ENCODE results near the gene GIN1.
"Not testable (repeated sequence)": the region's sequence is repeated elsewhere in the genome, so short reads cannot be mapped to it uniquely, and the experiment has no call there.

GIN1 gene, protein sequence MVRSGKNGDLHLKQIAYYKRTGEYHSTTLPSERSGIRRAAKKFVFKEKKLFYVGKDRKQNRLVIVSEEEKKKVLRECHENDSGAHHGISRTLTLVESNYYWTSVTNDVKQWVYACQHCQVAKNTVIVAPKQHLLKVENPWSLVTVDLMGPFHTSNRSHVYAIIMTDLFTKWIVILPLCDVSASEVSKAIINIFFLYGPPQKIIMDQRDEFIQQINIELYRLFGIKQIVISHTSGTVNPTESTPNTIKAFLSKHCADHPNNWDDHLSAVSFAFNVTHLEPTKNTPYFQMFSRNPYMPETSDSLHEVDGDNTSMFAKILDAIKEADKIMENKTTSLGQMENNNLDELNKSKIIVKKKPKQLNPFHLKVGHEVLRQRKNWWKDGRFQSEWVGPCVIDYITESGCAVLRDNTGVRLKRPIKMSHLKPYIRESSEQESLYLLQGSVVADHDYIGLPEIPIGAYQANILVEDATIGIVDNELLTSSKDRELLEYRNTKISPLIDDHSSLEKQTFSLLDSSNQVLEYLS

DNA sequence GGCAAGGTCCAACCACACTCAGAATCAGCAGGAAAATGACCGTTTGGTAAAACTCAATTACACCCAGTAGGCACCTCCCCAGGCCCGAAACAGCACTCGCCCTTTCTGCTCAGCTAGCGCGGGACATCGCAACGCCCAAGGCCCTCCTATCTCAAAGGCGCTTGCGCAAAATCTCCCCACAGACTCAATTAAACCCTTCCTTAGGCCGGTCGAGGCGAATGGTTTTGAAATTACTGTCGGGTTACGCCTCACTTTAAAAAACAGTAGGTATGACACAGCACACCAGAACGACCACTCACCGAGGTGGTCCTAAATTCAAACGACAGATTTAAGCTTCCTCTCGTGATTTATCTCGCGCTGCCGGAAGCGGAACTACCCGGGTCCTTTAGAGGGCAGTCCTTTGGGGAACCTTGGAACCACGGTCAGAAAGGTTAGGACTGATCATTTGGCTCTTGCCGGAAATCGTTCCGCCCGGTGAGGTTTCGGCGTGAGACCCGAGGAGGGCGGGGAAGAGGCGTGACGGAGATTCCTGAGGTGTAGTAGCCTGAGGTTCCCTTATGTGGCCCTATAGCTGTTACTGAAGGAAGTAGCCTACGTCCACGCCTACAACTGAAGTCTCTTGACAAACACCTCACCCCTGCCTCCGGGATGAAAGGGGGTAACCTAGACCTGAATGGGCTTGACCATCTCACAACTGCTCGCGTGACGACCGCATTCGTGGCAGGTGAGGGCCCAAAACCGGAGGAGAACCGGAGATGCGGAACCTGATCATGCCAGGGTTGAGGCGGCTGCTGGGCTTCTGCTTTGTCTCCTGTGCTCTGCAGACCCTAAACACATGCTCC, at the start of gene GIN1, which contains the start of gene PPIP5K2:
Gene GIN1, minus strand, starts transcription at position 374 of the 842 bp plus-strand sequence. CDS start 11,431 bp downstream, outside the sequence.
Gene PPIP5K2, plus strand, starts transcription at position 537 of the 842 bp plus-strand sequence. CDS start 9,289 bp downstream, outside the sequence.
- DNase-seq (ENCODE audit: low read depth in 2 of 2) = peak; percentile 90 to 97

DNA sequence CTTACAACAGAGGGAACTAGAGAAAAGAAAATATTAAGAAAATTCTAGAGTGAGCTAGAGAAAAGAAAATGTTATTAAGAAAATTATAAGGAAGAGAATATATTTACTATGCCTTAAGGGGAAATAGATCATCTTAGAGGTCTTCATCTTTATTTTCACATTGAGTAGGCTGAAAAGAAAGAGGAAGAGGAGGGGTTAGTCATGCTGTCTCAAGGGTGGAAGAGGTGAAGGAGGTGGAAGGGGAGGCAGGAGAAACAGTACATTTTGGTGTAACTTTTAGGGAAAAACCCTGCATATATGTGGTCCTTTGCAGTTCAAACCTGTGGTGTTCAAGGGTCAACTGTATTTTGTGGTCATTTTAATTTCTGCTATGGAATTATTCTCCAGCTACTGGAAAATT, 46.8 kb upstream of the GIN1 start:
- no peak for DNase-seq (ENCODE audit: low read depth in 2 of 2)

DNA sequence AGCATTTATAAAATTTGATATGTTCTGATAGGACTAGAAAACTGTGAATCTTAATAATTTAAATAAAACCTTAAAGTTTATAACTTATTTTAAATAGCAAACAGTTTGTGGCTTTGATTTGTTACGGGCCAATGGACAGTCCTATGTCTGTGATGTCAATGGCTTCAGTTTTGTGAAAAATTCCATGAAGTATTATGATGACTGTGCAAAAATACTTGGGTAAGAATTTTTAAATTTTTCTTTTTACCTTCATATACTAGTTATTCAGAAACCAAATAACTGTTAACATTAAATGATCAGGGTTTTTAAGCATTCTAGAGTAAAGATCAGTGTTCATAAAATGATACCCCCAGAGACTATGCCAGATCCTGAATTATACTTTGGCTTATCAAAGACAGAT, 31.2 kb upstream of the GIN1 start:
- DNase-seq (ENCODE audit: low read depth in 2 of 2) = no peak

DNA sequence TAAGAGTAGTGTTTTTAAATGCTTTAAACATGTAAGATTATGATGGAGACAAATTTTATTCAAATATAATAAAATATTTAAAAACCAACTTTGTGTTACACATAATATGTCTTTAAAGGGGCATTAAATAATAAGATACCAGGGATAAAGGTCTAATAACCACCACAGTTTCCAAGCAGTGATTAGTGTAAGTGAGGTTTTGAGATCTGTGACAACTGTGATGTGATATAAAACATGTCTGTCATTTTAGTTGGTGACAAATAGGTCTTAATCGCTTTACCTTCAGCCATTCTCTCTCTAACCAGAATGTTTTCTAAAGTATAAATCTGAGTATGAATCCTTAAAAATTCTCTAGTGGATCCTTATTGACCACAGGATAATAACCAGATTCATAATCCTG, 28.3 kb upstream of the GIN1 start:
- no peak for DNase-seq (ENCODE audit: low read depth in 2 of 2)

DNA sequence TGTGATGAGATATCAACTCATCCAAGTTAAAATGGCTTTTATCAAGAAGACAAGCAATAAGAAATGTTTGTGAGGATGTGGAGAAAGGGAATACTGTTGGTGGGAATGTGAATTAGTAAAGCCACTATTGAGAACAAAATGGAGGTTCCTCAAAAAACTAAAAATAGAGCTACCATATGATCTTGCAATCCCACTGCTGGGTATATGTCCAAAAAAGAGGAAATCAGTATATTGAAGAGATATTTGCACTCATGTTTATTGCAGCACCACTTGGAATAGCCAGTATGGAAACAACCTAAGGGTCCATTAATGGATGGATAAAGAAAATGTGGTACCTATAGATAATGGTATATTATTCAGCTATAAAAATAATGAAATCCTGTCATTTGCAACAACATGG, 25.3 kb upstream of the GIN1 start:
- DNase-seq (ENCODE audit: low read depth in 2 of 2) = no peak

DNA sequence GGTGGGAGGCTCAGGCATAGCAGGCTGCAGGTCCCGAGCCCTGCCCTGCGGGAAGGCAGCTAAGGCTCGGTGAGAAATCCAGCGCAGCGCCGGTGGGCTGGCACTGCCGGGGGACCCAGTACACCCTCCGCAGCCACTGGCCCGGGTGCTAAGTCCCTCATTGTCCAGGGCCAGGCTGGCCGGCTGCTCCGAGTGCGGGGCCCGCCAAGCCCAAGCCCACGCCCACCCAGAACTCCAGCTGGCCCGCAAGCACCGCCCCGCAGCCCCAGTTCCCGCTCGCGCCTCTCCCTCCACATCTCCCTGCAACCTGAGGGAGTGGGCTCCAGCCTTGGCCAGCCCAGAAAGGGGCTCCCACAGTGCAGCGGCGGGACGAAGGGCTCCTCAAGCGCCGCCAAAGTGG, 22.2 kb upstream of the GIN1 start:
- DNase-seq (ENCODE audit: low read depth in 2 of 2) = not testable (repeated sequence)

DNA sequence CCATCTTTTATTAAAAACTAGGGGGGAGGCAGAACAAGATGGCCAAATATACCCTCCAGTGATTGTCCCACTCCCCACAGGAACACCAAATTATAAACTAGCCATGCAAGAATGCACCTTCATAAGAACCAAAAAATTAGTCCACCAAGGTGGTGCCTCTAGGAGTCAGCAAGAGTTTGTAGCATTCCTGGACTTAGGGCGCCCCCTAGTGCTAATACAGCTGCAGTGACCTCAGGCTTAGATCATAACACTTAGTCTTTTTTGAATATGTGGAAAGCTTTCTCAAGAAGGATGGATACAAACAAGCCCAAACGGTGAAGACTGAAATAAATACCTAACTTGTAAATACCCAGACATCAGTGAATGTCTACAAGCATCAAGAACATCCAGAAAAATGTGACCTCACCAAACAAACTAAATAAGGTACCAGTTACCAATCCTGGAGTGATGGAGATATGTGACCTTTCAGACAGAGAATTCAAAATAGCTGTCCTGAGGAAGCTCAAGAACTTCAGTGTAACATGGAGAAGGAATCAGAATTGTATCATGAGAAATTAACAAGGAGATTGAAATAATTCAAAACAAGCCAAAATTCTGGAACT, 19.4 kb upstream of the GIN1 start:
- DNase-seq (ENCODE audit: low read depth in 2 of 2) = peak; percentile 60 to 77

DNA sequence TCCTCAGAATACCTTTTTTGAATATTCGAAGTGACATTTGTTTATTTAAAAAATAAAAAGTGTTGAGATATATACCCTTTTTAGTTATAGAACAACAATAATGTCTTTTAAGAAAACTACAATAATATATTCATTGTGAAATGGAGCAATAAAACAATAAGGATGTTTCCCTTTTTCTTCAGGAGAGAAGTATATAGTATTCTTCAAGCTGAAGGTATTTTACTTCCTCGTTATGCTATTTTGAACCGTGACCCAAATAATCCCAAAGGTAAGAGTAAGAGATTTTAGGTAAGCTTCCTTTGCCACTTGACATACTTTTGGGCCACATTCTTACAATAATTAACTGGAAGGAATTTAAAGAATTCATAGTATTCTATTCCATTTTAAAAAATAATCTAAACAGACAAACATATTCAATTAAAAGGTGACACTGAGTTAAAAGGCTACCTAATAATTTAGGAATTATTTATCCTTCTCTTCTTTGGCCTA, 18.3 kb upstream of the GIN1 start:
- no peak for DNase-seq (ENCODE audit: low read depth in 2 of 2)

DNA sequence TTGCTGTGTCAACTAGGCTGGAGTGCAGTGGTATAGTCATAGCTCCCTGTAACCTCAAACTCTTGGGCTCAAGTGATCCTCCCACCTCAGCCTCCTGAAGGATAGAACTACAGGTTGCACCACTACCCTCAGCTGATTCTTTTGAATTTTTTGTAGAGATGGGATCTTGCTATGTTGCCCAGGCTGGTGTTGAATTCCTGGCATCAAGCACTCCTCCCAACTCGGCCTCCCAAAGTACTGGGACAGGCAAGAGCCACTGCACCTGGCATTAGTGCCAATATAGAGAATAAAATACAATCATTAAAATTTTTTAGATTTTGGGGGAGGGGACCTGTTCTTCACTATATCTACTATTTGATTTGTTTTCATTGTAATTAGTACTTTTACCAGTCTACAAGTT, 15.5 kb upstream of the GIN1 start:
- DNase-seq (ENCODE audit: low read depth in 2 of 2) = no peak

DNA sequence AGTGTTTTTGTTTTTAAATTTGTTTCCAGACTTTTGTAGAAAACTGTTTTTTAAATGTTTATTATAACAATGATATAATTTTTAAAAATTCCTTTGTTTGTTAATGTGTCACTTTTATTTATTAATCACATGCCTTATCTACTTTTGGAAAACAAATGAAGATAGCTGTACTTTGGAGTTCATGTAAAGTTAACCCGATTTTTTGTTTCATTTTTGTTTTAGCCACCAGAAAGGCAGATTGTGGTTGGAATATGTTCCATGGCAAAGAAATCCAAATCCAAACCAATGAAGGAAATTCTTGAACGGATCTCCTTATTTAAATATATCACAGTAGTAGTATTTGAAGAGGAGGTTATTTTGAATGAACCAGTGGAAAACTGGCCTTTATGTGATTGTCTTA, 13.3 kb upstream of the GIN1 start:
- no peak for DNase-seq (ENCODE audit: low read depth in 2 of 2)

DNA sequence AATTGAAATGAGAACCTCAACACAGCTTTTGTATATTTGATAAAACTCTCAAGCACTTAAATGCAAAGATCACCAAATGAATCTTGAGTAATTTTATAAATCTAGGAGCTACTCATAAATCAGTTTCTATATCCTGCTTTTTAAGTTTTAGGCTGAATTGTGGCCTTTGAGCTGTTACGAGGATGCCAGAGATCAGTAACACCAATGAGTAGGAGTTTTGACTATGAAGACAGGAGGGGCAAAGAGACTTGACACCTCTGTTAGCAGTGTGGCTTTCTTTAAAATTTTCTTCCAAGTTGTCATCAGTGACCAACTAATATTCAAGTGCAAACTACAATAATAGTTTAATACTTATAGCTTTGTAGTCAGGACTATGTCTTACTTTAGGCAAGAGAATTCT, 12.7 kb upstream of the GIN1 start:
- no peak for DNase-seq (ENCODE audit: low read depth in 2 of 2)

DNA sequence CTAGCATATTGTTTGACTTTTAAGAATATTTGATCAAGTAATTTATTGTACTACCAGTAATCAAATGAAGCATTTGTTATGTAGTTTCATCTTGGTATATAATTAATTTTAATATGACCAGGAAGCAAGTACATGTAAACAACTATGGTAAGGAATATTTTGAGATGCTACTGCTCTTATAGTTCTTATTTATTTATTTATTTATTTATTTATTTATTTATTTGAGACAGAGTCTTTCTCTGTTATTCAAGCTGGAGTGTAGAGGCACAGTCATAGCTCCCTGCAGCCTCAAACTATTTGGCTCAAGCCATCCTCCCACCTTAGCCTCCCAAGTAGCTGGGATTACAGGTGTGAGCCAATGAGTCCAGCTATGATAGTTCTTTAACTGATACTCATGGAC, 8.3 kb upstream of the GIN1 start:
- DNase-seq (ENCODE audit: low read depth in 2 of 2) = no peak

DNA sequence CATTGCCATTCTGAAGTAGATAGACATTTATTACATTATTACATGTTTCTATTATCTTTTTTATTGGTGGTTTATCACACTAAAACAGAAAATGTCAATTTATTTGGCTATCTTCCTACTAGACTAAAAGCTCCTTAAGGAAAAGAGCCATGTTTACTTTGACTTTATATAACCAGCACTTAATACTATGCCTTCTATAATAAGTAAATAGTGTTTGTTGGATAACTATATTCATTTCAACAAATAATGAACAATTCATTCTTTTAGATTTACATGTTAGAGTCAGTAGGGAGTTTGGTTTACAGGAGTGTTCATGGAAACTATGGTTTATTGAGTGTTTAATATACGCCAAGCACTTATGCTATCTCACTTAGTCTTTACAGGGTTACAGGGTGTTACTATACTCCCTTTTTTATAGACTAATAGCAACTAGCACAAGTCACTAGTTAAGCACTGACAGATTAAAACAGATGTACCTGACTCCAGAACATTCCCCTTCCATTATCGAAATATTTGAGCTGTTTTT, 7.4 kb upstream of the GIN1 start:
- no peak for DNase-seq (ENCODE audit: low read depth in 2 of 2)

DNA sequence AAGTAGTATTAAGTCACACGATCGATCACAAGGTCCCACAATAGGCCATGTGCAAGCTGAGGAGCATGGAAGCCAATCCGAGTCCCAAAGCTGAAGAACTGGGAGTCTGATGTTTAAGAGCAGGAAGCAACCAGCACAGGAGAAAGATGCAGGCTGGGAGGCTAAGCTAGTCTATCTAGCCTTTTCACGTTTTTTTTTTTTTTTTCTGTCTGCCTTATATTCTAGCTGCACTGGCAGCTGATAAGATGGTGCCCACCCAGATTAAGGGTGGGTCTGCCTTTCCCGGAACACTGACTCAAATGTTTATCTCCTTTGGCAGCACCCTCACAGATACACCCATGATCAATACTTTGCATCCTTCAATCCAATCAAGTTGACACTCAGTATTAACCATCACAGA, 6.6 kb upstream of the GIN1 start:
- no peak for DNase-seq (ENCODE audit: low read depth in 2 of 2)

DNA sequence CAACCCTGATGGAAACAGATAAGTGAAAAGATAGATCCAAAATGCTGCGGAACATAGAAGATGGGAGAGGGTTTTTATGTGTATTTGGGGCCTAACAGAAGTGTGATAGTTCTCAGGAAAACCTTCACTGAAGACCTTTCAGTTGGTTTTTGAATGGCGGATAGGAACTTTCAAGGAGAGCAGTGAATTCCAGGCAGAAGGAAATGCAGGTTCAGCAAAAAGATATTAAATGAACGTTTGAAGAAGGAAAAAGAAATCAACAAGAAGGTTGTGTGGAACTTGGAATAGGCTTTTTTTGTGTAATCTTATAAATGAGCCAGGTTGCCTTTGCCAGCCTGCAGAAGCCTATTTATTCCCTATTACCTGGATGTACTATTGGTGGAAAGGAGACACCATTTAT, 2.3 kb upstream of the GIN1 start:
- no peak for DNase-seq (ENCODE audit: low read depth in 2 of 2)

DNA sequence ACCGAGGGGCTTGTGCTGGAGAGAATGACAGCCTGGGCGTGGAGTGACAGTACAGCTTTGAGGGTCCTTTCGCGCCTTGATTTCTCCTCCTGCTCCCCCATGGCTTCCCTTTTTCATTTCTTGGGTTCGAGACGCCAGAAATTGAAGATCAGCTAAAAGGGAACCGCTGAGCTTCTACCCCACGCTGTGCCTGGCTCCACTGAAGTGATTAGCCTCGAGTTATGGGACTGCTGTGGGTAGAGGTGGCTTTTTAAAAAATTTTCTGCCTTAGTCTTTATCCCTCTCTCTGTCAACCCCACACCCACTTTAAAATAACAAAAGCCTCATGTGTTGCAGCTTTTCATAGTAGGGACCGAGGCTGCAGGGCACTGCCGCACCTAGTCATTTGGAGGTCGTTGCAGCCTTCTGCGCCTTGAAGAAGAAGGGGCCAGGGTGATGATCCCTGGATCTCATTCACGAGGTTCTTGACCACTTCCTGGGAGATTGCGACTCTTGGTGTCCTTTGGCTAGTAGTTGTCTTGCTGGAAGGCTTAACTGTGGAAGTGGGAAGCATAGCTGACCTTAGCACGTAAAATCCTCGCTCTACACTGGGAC, 766 bp upstream of the GIN1 start:
- no peak for DNase-seq (ENCODE audit: low read depth in 2 of 2)

DNA sequence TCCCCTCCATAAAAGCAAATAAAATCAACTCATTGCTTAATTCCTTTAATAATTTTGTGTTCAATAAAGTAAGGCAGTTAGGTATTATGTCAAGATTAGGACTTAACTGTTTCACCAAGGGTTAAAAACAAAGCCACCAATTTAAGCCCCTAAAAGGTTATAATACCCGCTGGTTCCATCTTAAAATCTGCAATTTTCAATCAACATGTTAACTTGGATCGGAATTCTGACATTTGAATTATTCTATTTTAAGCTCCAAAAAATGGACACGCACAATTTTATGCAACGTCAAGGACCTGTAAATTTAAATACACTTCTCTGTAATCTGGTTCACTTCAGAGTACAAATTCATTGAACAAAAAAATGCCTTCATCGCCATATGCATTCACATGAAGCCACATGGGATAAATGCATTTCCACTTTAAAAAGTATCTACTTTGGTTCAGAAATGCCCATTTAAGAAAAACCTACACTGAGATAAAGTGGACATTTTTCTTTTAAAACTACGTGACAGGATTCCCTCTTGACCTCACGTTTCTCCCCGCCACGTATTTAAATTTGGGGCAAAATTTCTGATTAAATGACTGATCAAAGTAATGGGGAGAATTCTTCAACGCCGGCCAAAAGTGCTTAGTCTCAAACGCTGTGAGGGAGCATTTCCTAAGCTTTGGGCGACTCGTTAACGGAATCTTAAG, 721 bp downstream of the GIN1 start:
- no peak for DNase-seq (ENCODE audit: low read depth in 2 of 2)

DNA sequence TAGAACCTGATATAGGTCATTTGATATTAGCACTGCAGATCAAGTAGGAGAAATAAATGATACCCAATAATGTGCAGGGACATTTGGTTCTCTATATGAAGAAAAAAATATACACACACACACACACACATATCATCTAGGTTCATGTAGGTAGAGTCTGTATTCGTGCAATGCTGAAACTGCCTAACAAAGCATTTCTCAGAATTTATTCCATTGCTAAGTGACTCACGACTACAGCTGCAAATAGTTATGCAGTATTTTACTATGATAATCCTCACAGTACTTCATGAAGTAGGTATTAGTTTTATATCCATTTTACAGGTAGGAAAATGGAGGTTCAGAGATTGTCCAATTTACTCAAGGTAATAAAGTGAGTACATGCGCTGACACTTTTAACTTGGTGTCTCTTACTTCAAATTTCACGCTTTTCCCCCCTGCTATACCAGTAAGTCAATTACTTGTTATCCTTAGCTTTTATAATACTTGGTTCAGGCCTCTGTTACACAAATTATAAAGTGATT, 2.4 kb downstream of the GIN1 start:
- DNase-seq (ENCODE audit: low read depth in 2 of 2) = no peak

DNA sequence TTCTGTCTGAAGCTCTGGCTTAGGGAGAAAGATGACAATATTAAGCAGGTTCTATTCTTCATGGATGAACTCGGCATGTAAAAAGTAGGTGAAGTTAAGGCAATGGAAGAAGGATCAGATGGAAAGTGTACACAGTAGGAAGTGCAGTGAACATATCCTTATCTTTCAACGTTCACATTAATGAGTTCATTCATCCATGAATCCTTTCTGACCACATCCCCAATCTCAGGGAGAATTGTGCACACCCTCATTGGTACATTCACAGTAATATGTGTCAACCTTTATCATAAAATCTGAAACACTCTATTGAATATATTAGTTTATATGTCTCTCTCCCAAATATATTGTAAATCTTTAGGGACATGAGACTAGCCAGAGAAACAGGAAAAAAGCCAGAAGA, 5.5 kb downstream of the GIN1 start:
- no peak for DNase-seq (ENCODE audit: low read depth in 2 of 2)

DNA sequence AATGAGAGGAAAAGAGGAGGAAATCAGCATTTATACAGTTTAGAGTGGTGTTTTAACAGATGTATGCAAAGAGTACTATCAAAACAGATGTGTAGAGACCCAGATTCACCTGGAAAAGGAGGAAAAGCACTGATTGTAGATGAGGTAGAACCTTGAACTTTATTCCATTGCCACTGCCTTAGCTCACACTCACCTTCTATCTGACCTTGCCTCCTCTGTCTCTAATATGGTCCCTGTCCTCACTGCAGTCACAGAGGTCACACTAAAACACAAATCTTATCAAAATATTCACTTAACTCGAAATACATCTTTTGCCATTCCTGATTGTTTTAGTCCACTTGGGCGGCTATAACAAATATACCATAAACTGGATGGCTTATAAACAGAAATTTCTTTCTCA, 7.0 kb downstream of the GIN1 start:
- no peak for DNase-seq (ENCODE audit: low read depth in 2 of 2)

DNA sequence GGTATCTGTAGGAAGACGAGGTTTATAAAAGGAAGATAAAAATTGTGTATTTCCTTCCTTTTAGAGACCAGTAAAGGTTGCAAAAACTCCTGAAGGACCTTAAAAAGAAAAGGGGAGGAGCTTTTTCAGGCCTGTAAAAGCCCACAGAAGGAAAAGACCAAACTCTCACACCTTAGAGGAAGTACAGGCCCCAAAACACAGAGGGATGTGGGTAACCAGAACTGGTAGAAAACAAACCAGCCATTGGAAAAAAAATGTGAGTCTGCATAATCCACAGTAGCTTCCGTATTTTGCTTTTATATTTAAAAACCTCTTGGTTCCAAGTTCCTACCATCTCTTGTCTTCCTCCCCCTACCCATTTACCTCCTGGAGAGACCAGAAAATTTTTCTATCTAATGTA, 8.5 kb downstream of the GIN1 start:
- DNase-seq (ENCODE audit: low read depth in 2 of 2) = peak in 1 of 2 donors; percentile 0

Measured in stimulated activated CD8-positive, alpha-beta memory T cell treated with anti-CD3 and anti-CD28 coated beads, Interleukin-7, amount 100 ng/mL, for 4 hours (primary cell).